Right forelimb (tissue), 1 donor: Measurements from ENCODE around the gene CLEC7A.
A peak's percentile ranks its signal among the peaks of the same experiment; 100 is the strongest.

Source experiments
- DNase-seq: peaks from one replicate; pipeline ENCODE4 v3.0.0-alpha.2; 2018

CLEC7A gene

GRCh38 chr12:10136637-10137205, 6.7 kb upstream of the CLEC7A start:
- no peak for DNase-seq

- DNase-seq = no peak
Measured at GRCh38 chr12:10135126-10135525, 5.1 kb upstream of the CLEC7A start.

- no peak for DNase-seq
Measured at GRCh38 chr12:10132850-10133370, 2.9 kb upstream of the CLEC7A start.

- no peak for DNase-seq
Measured at GRCh38 chr12:10131111-10131690, 1.2 kb upstream of the CLEC7A start.

GRCh38 chr12:10128687-10129086, 1.3 kb downstream of the CLEC7A start:
- no peak for DNase-seq

- DNase-seq = no peak
Measured at GRCh38 chr12:10126413-10126812, 3.6 kb downstream of the CLEC7A start.

- DNase-seq = no peak
Measured at GRCh38 chr12:10122689-10123088, 7.3 kb downstream of the CLEC7A start.

GRCh38 chr12:10121278-10121677, 8.7 kb downstream of the CLEC7A start:
- no peak for DNase-seq

- DNase-seq = no peak
Measured at GRCh38 chr12:10119066-10119465, 10.9 kb downstream of the CLEC7A start.

- no peak for DNase-seq
Measured at GRCh38 chr12:10115890-10116289, 14.1 kb downstream of the CLEC7A start.

GRCh38 chr12:10115311-10115710, 14.7 kb downstream of the CLEC7A start:
- DNase-seq = no peak

GRCh38 chr12:10113920-10114319, 16.1 kb downstream of the CLEC7A start:
- no peak for DNase-seq

GRCh38 chr12:10113075-10113474, 16.9 kb downstream of the CLEC7A start:
- no peak for DNase-seq

GRCh38 chr12:10111451-10111850, 18.5 kb downstream of the CLEC7A start:
- DNase-seq = no peak

- no peak for DNase-seq
Measured at GRCh38 chr12:10110256-10110844, 19.6 kb downstream of the CLEC7A start.

- DNase-seq = no peak
Measured at GRCh38 chr12:10102322-10102721, 27.7 kb downstream of the CLEC7A start.

- DNase-seq = no peak
Measured at GRCh38 chr12:10101648-10102220, 28.3 kb downstream of the CLEC7A start.

GRCh38 chr12:10101042-10101579, 28.9 kb downstream of the CLEC7A start:
- DNase-seq = peak; percentile 82

GRCh38 chr12:10098791-10099190, 31.2 kb downstream of the CLEC7A start, which contains the start of gene CLEC1A:
TSS of gene CLEC1A (minus strand) at chr12:10098985. CDS start at chr12:10098922, 63 bp downstream.
- peak; percentile 49 for DNase-seq

GRCh38 chr12:10097521-10097920, 32.5 kb downstream of the CLEC7A start:
- DNase-seq = no peak

GRCh38 chr12:10095971-10096370, 34.0 kb downstream of the CLEC7A start:
- no peak for DNase-seq

GRCh38 chr12:10094646-10095395, 35.2 kb downstream of the CLEC7A start:
- no peak for DNase-seq
